ENCODE data around the gene RDH16.
"Not testable (repeated sequence)": the region's sequence is repeated elsewhere in the genome, so short reads cannot be mapped to it uniquely, and the experiment has no call there.

GRCh38 chr12:56918139-56918538 lies 39.3 kb downstream of the RDH16 start:
- TF ChIP-seq CTCF, EP300 (IDR thresholded peaks at IDR 0.05): not testable (repeated sequence)

All from suprapubic skin (tissue), 3 donors.